Measurements from ENCODE around the gene PRDX1. TPM values are rescaled to one million over a fixed set of nuclear protein-coding genes. Genes with fewer than 3 reads are reported as not detected.

The PRDX1 gene
- polyA plus RNA-seq, 3 donors, result 116 to 362 (median 294) TPM

DNA sequence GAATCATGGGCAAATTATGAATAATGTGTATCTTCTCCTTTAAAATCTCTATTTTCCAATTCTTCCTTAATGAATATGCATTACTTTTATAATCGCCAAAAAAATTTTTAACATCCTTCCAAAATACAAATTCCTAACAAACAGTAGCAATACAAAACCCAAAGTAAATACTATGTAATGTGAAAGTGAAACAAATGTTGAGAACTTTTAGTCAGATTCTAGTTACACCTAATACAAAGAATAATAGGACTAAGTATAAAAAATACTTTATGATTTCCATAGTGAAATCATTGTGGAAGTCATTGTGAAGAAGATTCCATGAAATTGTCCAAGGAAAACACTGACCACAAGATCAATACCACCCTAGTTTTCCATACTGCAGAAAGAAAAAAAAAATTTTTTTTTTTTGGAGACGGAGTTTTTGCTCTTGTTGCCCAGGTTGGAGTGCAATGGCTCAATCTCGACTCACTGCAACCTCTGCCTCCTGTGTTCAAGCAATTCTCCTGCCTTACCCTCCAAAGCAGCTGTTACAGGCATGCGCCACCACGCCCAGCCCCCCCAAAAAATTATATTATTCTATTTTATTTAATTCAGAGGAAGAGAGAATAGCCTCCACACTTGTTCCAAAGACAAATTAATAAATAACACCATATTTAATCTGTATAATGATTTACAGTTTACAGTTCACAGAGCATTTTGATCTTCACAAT lies 42.5 kb downstream of the PRDX1 start:
- intact Hi-C loops (cut with micrococcal nuclease), result loop anchor here in 1 of 2 donors (5.0 kb wide), 1 partner anchor 117 kb away; no protein-coding TSS in a partner anchor
- H3K4me3 Mint-ChIP-seq, result no peak overlapping the region
- no CpG with 5 or more reads among the region's 5 CpGs for WGBS (ENCODE audit: insufficient coverage)

DNA sequence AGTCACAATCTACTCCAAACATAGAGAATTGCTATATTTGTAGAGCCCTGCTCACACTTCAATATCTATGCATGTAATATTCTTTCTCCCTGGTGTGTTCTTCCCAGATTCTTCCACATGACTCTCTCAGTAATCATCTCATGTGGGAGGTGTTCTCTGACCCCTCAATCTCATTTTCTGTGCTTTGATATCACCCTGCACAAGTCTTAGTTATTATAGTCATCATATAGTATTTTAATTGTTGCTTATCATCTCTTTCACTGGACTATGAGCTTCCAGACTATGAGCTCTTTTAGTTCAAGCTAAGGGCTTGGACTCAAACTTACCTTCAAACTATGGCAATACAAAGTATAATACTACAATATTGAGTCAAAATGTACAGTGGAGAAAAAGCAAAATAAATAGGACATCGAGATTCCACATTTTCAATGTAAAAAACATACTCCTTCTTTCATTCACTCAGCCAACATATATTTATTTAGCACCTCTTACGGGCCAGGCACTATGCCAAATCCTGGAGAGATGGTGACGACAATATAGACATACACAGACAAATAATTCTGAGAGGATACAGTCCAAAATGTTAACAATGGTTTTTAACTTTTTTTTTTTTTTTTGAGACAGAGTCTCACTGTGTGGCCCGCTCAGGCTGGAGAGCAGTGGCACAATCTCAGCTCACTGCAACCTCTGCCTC lies 43.4 kb downstream of the PRDX1 start:
- Histone ChIP-seq H3K27ac (ENCODE audit: low read depth in 1 of 2, low read length in 2 of 2) (no peak overlapping the region), H3K9ac (ENCODE audit: insufficient read depth, low read length, poor library complexity, severe bottlenecking) (no peak overlapping the region), H3K36me3 (replicated peaks in 1 of 2; ENCODE audit: control insufficient read depth in 1 of 2, insufficient read depth in 2 of 2, low read length in 2 of 2) (no peaks in the 10 kb centered on the region), H3K27me3 (ENCODE audit: control insufficient read depth in 2 of 2, insufficient read depth in 2 of 2, low read length in 2 of 2) (no peaks in the 10 kb centered on the region), H2AFZ (ENCODE audit: insufficient read depth, low read depth, low read length, poor library complexity, severe bottlenecking) (no peak overlapping the region), H3K79me2 (ENCODE audit: insufficient read depth, low read length) (peaks cover 4% of the 10 kb centered on the region), H3K4me2 (replicated peaks; ENCODE audit: extremely low read depth, low read length, poor library complexity, severe bottlenecking) (no peak overlapping the region), H3K4me3 (replicated peaks in 1 of 3; ENCODE audit: low read depth in 2 of 3, low read length in 3 of 3) (no peak overlapping the region), H3K9me3 (replicated peaks in 1 of 2; ENCODE audit: control insufficient read depth in 1 of 2, insufficient read depth in 1 of 2, low read length in 2 of 2) (no peaks in the 10 kb centered on the region), H4K20me1 (ENCODE audit: insufficient read depth, low read length) (no peaks in the 10 kb centered on the region), H3K4me1 (ENCODE audit: control insufficient read depth in 1 of 2, insufficient read depth in 2 of 2, low read length in 2 of 2) (peaks cover under 1 to 1% of the 10 kb centered on the region in 2 donors)
- no peak for DNase-seq
- WGBS (ENCODE audit: insufficient coverage), result no CpG with 5 or more reads among the region's 4 CpGs
- Mint-ChIP-seq H3K4me3 (no peak overlapping the region), H3K27ac (peak overlapping the region in 1 of 7 donors; percentile 0), H3K27me3 (ENCODE audit: low read depth in 3 of 3) (no peaks in the 10 kb centered on the region), H3K4me1 (peaks cover 10% of the 10 kb centered on the region), H3K36me3 (no peaks in the 10 kb centered on the region), H3K9me3 (peaks cover 0 to 4% (median 0%) of the 10 kb centered on the region in 7 donors)
- TF ChIP-seq, protein P1, sequence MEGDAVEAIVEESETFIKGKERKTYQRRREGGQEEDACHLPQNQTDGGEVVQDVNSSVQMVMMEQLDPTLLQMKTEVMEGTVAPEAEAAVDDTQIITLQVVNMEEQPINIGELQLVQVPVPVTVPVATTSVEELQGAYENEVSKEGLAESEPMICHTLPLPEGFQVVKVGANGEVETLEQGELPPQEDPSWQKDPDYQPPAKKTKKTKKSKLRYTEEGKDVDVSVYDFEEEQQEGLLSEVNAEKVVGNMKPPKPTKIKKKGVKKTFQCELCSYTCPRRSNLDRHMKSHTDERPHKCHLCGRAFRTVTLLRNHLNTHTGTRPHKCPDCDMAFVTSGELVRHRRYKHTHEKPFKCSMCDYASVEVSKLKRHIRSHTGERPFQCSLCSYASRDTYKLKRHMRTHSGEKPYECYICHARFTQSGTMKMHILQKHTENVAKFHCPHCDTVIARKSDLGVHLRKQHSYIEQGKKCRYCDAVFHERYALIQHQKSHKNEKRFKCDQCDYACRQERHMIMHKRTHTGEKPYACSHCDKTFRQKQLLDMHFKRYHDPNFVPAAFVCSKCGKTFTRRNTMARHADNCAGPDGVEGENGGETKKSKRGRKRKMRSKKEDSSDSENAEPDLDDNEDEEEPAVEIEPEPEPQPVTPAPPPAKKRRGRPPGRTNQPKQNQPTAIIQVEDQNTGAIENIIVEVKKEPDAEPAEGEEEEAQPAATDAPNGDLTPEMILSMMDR (IDR thresholded peaks at IDR 0.05), result no peak
- intact Hi-C loops (cut with micrococcal nuclease), result loop anchor here in 1 of 2 donors (5.0 kb wide), 1 partner anchor 116 kb away; no protein-coding TSS in a partner anchor

More for the DNA sequence above, 42.5 kb downstream of the PRDX1 start:
- Histone ChIP-seq H3K27me3 (ENCODE audit: control insufficient read depth in 2 of 2, insufficient read depth in 2 of 2, low read length in 2 of 2) (no peaks in the 10 kb centered on the region), H3K36me3 (replicated peaks in 1 of 2; ENCODE audit: control insufficient read depth in 1 of 2, insufficient read depth in 2 of 2, low read length in 2 of 2) (no peaks in the 10 kb centered on the region), H3K4me3 (replicated peaks in 1 of 3; ENCODE audit: low read depth in 2 of 3, low read length in 3 of 3) (no peak overlapping the region), H3K4me2 (replicated peaks; ENCODE audit: extremely low read depth, low read length, poor library complexity, severe bottlenecking) (no peak overlapping the region), H2AFZ (ENCODE audit: insufficient read depth, low read depth, low read length, poor library complexity, severe bottlenecking) (no peak overlapping the region), H3K9me3 (replicated peaks in 1 of 2; ENCODE audit: control insufficient read depth in 1 of 2, insufficient read depth in 1 of 2, low read length in 2 of 2) (no peaks in the 10 kb centered on the region), H3K9ac (ENCODE audit: insufficient read depth, low read length, poor library complexity, severe bottlenecking) (no peak overlapping the region), H3K4me1 (ENCODE audit: control insufficient read depth in 1 of 2, insufficient read depth in 2 of 2, low read length in 2 of 2) (peaks cover 6% of the 10 kb centered on the region in 2 donors), H3K27ac (ENCODE audit: low read depth in 1 of 2, low read length in 2 of 2) (no peak overlapping the region), H4K20me1 (ENCODE audit: insufficient read depth, low read length) (no peaks in the 10 kb centered on the region), H3K79me2 (ENCODE audit: insufficient read depth, low read length) (peaks cover 4% of the 10 kb centered on the region)
- H3K36me3 Mint-ChIP-seq, result no peaks in the 10 kb centered on the region
- H3K4me1 Mint-ChIP-seq, result peaks cover 15% of the 10 kb centered on the region
- H3K27ac Mint-ChIP-seq, result no peak overlapping the region
- TF ChIP-seq, protein P1 (IDR thresholded peaks at IDR 0.05), result no peak
- DNase-seq, result no peak
- H3K27me3 Mint-ChIP-seq (ENCODE audit: low read depth in 3 of 3), result no peaks in the 10 kb centered on the region
- H3K9me3 Mint-ChIP-seq, result peaks cover 0 to 4% (median 0%) of the 10 kb centered on the region in 7 donors
